OCI-LY7 (cell line): ENCODE results near the gene CAPN13. TPM values are rescaled to one million over a fixed set of nuclear protein-coding genes. Genes with fewer than 3 reads are reported as not detected.

Experiments used
- BruUV-seq: library from RNA; stranded (reverse); fragments of 400-500 nt; replicated peaks from 2 replicates; lab custom pipeline; 2021; lab: Mats Ljungman, UMichigan
- CTCF ChIA-PET: fragments of 300-600 bp; sonication (Branson Sonifier 250); formaldehyde crosslinking; loops from one replicate; lab custom pipeline; 2022; ENCODE audit warnings: antibody characterized with exemption; ENCODE audit not compliant: unreplicated experiment; lab: Charles Lee
- POLR2A ChIA-PET: fragments of 300-600 bp; sonication (Branson Sonifier 250); formaldehyde crosslinking; loops from one replicate; lab custom pipeline; 2022; ENCODE audit warnings: antibody characterized with exemption; lab: Charles Lee
- DNase-seq: peaks from one replicate; pipeline ENCODE4 v3.0.0-alpha.2; 2015; ENCODE audit warnings: low spot score
- H2AFZ ChIP-seq: fragments of 200-600 bp; sonication (generic), shearing (Covaris generic); 2 replicates; pipeline ENCODE4 v1.6.1; 2014; ENCODE audit warnings: mild to moderate bottlenecking, antibody characterized with exemption, low read length, moderate library complexity
- H3K27ac ChIP-seq: fragments of 200-600 bp; sonication (generic); 2 replicates; pipeline ENCODE4 v1.5.1; 2014; ENCODE audit warnings: mixed run types, low read depth, mild to moderate bottlenecking, moderate library complexity, low read length, inconsistent platforms; ENCODE audit not compliant: poor library complexity, severe bottlenecking
- H3K36me3 ChIP-seq: fragments of 200-600 bp; sonication (generic); 2 replicates; pipeline ENCODE4 v1.6.1; 2014; ENCODE audit warnings: mild to moderate bottlenecking, antibody characterized with exemption, low read length, moderate library complexity, mixed read lengths; ENCODE audit not compliant: insufficient read depth
- H3K4me1 ChIP-seq: fragments of 200-600 bp; sonication (generic); 2 replicates; pipeline ENCODE4 v1.5.1; 2014; ENCODE audit warnings: mild to moderate bottlenecking, low read length; ENCODE audit not compliant: insufficient read depth, poor library complexity, severe bottlenecking
- H3K4me2 ChIP-seq: fragments of 200-600 bp; sonication (generic); 2 replicates; pipeline ENCODE4 v1.6.1; 2014; ENCODE audit warnings: mild to moderate bottlenecking, low read length
- H3K4me3 ChIP-seq: fragments of 200-600 bp; sonication (generic); 2 replicates; pipeline ENCODE4 v1.5.1; 2014; ENCODE audit warnings: mild to moderate bottlenecking, low read depth, low read length; ENCODE audit not compliant: poor library complexity, severe bottlenecking
- H3K79me2 ChIP-seq: fragments of 200-600 bp; sonication (generic); 2 replicates; pipeline ENCODE4 v1.6.1; 2016; ENCODE audit warnings: low read depth, mild to moderate bottlenecking, low read length, moderate library complexity, mixed read lengths; ENCODE audit not compliant: insufficient read depth
- H3K9me2 ChIP-seq: fragments of 200-600 bp; sonication (generic); 2 replicates; pipeline ENCODE4 v1.6.1; 2016; ENCODE audit warnings: mild to moderate bottlenecking, low read length, mixed read lengths; ENCODE audit not compliant: insufficient read depth
- H3K9me3 ChIP-seq: fragments of 200-600 bp; sonication (generic); 2 replicates; pipeline ENCODE4 v1.6.1; 2014; ENCODE audit warnings: mild to moderate bottlenecking, mixed run types, low read length, mixed read lengths
- H4K20me1 ChIP-seq: fragments of 200-600 bp; sonication (generic); 2 replicates; pipeline ENCODE4 v1.6.1; 2014; ENCODE audit warnings: mild to moderate bottlenecking, antibody characterized with exemption, low read length, moderate library complexity, mixed read lengths; ENCODE audit not compliant: insufficient read depth
- CTCF ChIP-seq: fragments of 200-600 bp; sonication (generic); conservative IDR thresholded peaks from 2 replicates; pipeline ENCODE4 v1.5.1; 2014; ENCODE audit warnings: mild to moderate bottlenecking, antibody characterized with exemption, low read length, moderate library complexity, mixed read lengths
- EZH2phosphoT487 ChIP-seq: fragments of 200-600 bp; sonication (generic); IDR thresholded peaks from 2 replicates; pipeline ENCODE4 v1.6.1; 2018; ENCODE audit warnings: low read depth, borderline replicate concordance, mild to moderate bottlenecking, mixed run types, antibody characterized with exemption, low read length, moderate library complexity, mixed read lengths
- intact Hi-C: fragments of 100-400 bp; cut with micrococcal nuclease; formaldehyde crosslinking; loops from one replicate; pipeline ENCODE4 v1.10.0; 2022; ENCODE audit not compliant: unreplicated experiment
- total RNA-seq, 2 experiments: library from RNA; depleted of rRNA in 1 of 2; stranded (reverse); fragments of >200 nt in 1 of 2; shearing (Covaris generic) in 1 of 2; gene quantifications; 2 replicates each; pipeline ENCODE4 v1.2.3, GENCODE V29; 2014 to 2022

The CAPN13 gene
- total RNA-seq, 2 experiments from 2014 or later, result 0.13 TPM; not detected in 1

- Histone ChIP-seq H4K20me1 (no peaks in the 10 kb centered on the region), H3K4me2 (no peak overlapping the region), H3K79me2 (no peaks in the 10 kb centered on the region), H3K27ac (no peak overlapping the region), H3K9me3 (no peaks in the 10 kb centered on the region), H2AFZ (no peak overlapping the region), H3K9me2 (no peaks in the 10 kb centered on the region), H3K4me1 (no peaks in the 10 kb centered on the region), H3K4me3 (no peak overlapping the region), H3K36me3 (no peaks in the 10 kb centered on the region)
- no peak for DNase-seq
- BruUV-seq, result no TSS peak
- ChIA-PET POLR2A (no interaction called here), CTCF (no interaction called here)
- intact Hi-C loops, result no loop called here
- TF ChIP-seq EZH2phosphoT487, result no peak
- no peak for TF ChIP-seq CTCF
Measured at GRCh38 chr2:30753630-30754029, 53.6 kb downstream of the CAPN13 start.

- Histone ChIP-seq H3K4me2 (no peak overlapping the region), H3K36me3 (no peaks in the 10 kb centered on the region), H3K79me2 (no peaks in the 10 kb centered on the region), H2AFZ (no peak overlapping the region), H4K20me1 (no peaks in the 10 kb centered on the region), H3K9me3 (no peaks in the 10 kb centered on the region), H3K4me1 (no peaks in the 10 kb centered on the region), H3K9me2 (no peaks in the 10 kb centered on the region), H3K27ac (no peak overlapping the region), H3K4me3 (no peak overlapping the region)
- intact Hi-C loops, result no loop called here
- DNase-seq, result no peak
- CTCF ChIA-PET, result no interaction called here
- POLR2A ChIA-PET, result no interaction called here
- BruUV-seq, result no TSS peak
- no peak for TF ChIP-seq EZH2phosphoT487
- TF ChIP-seq CTCF, result no peak
Measured at GRCh38 chr2:30752811-30753210, 54.4 kb downstream of the CAPN13 start.

GRCh38 chr2:30747206-30747605 lies 60.0 kb downstream of the CAPN13 start:
- ChIA-PET POLR2A (no interaction called here), CTCF (no interaction called here)
- Histone ChIP-seq H2AFZ (no peak overlapping the region), H3K4me1 (no peaks in the 10 kb centered on the region), H4K20me1 (no peaks in the 10 kb centered on the region), H3K4me2 (no peak overlapping the region), H3K36me3 (no peaks in the 10 kb centered on the region), H3K27ac (no peak overlapping the region), H3K4me3 (no peak overlapping the region), H3K79me2 (no peaks in the 10 kb centered on the region), H3K9me3 (no peaks in the 10 kb centered on the region), H3K9me2 (no peaks in the 10 kb centered on the region)
- TF ChIP-seq EZH2phosphoT487 (no peak), CTCF (no peak)
- BruUV-seq, result no TSS peak
- intact Hi-C loops, result no loop called here
- DNase-seq, result no peak
